Transverse colon (tissue), 4 donors: ENCODE data around the gene DCP1A. TPM values are rescaled to one million over a fixed set of nuclear protein-coding genes. Genes with fewer than 3 reads are reported as not detected.

Source experiments
- DNase-seq: peaks from one replicate; pipeline ENCODE4 v3.0.0-alpha.2; 2019
- H3K27ac ChIP-seq, 4 donors: fragments of 200-600 bp; sonication (generic); 2 replicates each; pipeline ENCODE4 v1.5.1; 2016 to 2018; ENCODE audit warnings: inconsistent platforms in 4 of 4
- H3K27me3 ChIP-seq: fragments of 200-600 bp; sonication (generic); 2 replicates; pipeline ENCODE4 v1.5.1; 2017; ENCODE audit warnings: inconsistent platforms
- H3K36me3 ChIP-seq, 4 donors: fragments of 200-600 bp; sonication (generic); 2 replicates each; pipeline ENCODE4 v1.5.1; 2017 to 2019; ENCODE audit warnings: inconsistent platforms in 4 of 4
- H3K4me1 ChIP-seq, 4 donors: fragments of 200-600 bp; sonication (generic); 2 replicates each; pipeline ENCODE4 v1.5.1; 2017 to 2020; ENCODE audit warnings: inconsistent platforms in 4 of 4
- H3K4me3 ChIP-seq, 4 donors: fragments of 200-600 bp; sonication (generic); 1 replicate in 1 of 4; 2 replicates in 3 of 4; pipeline versions ENCODE4 v1.5.1 to v1.6.1; 2017 to 2019; ENCODE audit warnings: inconsistent platforms in 4 of 4
- H3K9me3 ChIP-seq, 2 donors: fragments of 200-600 bp; sonication (generic); 2 replicates each; pipeline ENCODE4 v1.5.1; 2017 to 2019; ENCODE audit warnings: inconsistent platforms in 2 of 2
- CTCF ChIP-seq, 5 experiments: fragments of 200-600 bp in 3 of 5; fragments of 450-650 bp in 2 of 5; sonication (generic) in 3 of 5; IDR thresholded peaks; 1 replicate in 2 of 5; 2 replicates in 3 of 5; pipeline ENCODE4 v1.5.1; 2016 to 2017; ENCODE audit warnings: antibody characterized with exemption in 5 of 5, inconsistent platforms in 3 of 5, mild to moderate bottlenecking in 2 of 5, moderate library complexity in 1 of 5
- EP300 ChIP-seq: sonication (generic); formaldehyde crosslinking; IDR thresholded peaks from one replicate; pipeline ENCODE4 v1.6.1; 2017; ENCODE audit warnings: antibody characterized with exemption, low read depth
- POLR2A ChIP-seq: fragments of 450-650 bp; IDR thresholded peaks from one replicate; pipeline ENCODE4 v1.6.1; 2016; ENCODE audit warnings: antibody characterized with exemption, mild to moderate bottlenecking, moderate library complexity
- POLR2AphosphoS5 ChIP-seq, 3 donors: sonication (generic); formaldehyde crosslinking; IDR thresholded peaks; one replicate each; pipeline ENCODE4 v1.6.1; 2016; ENCODE audit warnings: antibody characterized with exemption in 3 of 3
- WGBS, 2 donors: methylation state at CpG; one replicate each; pipeline ENCODE4 v1.1.5; 2018; ENCODE audit warnings: low coverage in 1 of 2; 5-methylcytosine and 5-hydroxymethylcytosine counted together
- in situ Hi-C, 4 donors: fragments of 200-750 bp; cut with MboI; loops; one replicate each; pipeline versions ENCODE4 v1.15.0 to v1.15.1; 2017; ENCODE audit warnings: low sequenced_read_pairs in 3 of 4, low pct_ligation_motif_present in 1 of 4, low pct_unique_long_range_greater_than_20kb in 1 of 4
- intact Hi-C: fragments of 100-400 bp; cut with DNase I; formaldehyde crosslinking; loops from one replicate; pipeline ENCODE4 v1.15.1; 2023; ENCODE audit warnings: low total_unique reads
- total RNA-seq, 4 donors: library from RNA; depleted of rRNA; stranded (reverse); fragments of >200 nt; gene quantifications; one replicate each; pipeline ENCODE4 v1.1.0, GENCODE V29; 2016

Gene DCP1A
- total RNA-seq, result 10 to 100 TPM; 11.6 to 22.4 (median 17.2) TPM

GRCh38 chr3:53347261-53348064 is at the start of gene DCP1A:
Gene DCP1A, minus strand, starts transcription at chr3:53347543. Its CDS starts 26 bp downstream, at chr3:53347517.
- intact Hi-C loops, result loop anchor here (10.0 kb wide), 1 partner anchor 233 kb away; no protein-coding TSS in a partner anchor
- peak within 1 kb of the TSS; percentile 76 to 99 (median 90) for H3K4me3 ChIP-seq
- peaks cover 12 to 45% (median 26%) of the 10 kb centered on the region in 4 donors for H3K4me1 ChIP-seq
- H3K27me3 ChIP-seq, result no peaks in the 10 kb centered on the region
- H3K9me3 ChIP-seq, result no peaks in the 10 kb centered on the region
- in situ Hi-C loops, result loop anchor here in 1 of 4 donors (25.0 kb wide), 1 partner anchor 540 kb away; the partner anchor contains the start of genes ACTR8 and SELENOK
- TF ChIP-seq EP300, result no peak
- peak; percentile 92 to 94 (median 93) for TF ChIP-seq POLR2AphosphoS5 (IDR thresholded peaks at IDR 0.05)
- peak; percentile 92 for TF ChIP-seq POLR2A
- peak within 1 kb of the TSS; percentile 93 to 97 (median 95) for H3K27ac ChIP-seq
- WGBS, 2 donors, result 0 to 1% methylated on average over 4 to 48 of the region's 61 CpGs
- DNase-seq, result peak; percentile 97
- no peaks in the 10 kb centered on the region for H3K36me3 ChIP-seq

DNA sequence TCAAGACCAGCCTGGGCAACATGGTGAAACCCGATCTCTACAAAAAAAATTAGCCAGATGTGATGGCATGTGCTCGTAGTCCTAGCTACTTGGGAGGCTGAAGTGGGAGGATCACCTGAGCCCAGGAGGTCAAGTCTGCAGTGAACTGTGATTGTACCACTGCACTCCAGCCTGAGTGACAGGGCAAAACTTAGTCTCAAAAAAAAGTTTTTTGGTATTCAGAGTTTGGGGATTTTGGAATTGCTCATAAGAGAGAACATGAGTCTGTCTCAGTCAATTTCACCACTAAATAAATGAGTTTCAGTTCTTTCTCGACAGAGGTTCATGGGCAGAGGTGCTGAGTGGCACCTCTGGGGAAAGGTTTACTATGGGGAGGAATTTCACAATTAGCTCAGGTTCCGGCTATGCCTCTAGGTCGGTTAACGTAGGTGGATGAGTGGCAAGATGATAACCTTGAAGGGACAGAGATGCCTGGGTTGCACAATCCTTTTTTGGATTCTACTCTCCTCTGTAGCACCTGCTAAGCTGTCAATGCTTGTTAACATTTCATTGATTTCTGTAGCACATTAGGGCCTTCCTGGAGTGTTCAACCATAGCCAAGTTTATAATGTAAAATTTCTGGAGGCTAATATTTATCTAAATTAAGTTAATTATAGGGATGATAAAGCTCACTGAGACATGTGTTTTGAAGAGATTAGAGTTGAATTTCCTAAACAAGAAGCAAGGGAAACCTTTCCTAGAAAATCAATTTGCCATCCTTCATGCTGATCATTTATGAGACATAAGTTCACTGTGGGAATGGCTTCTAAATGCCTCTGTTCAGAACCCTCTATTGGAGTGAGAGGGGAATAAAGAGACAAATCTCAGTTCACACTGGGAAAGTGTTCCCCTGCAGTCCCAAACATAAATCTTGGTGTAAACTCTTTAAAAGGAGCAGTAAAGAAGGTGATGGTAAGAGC is 37.4 kb upstream of the DCP1A start:
- TF ChIP-seq POLR2A, result no peak
- no peak for TF ChIP-seq POLR2AphosphoS5 (IDR thresholded peaks at IDR 0.05)
- TF ChIP-seq EP300, result no peak
- TF ChIP-seq CTCF (IDR thresholded peaks at IDR 0.05), result no peak
- no peaks in the 10 kb centered on the region for H3K36me3 ChIP-seq
- H3K27ac ChIP-seq, result no peak overlapping the region
- 89% methylated on average over 6 of the region's 6 CpGs; no CpG with 5 or more reads in 1 of the 2 donors for WGBS, 2 donors
- in situ Hi-C loops (no loop called here), intact Hi-C loops (no loop called here)
- no peak for DNase-seq
- H3K4me3 ChIP-seq, result no peak overlapping the region
- H3K27me3 ChIP-seq, result no peaks in the 10 kb centered on the region
- H3K9me3 ChIP-seq, result no peaks in the 10 kb centered on the region
- H3K4me1 ChIP-seq, result no peaks in the 10 kb centered on the region

DNA sequence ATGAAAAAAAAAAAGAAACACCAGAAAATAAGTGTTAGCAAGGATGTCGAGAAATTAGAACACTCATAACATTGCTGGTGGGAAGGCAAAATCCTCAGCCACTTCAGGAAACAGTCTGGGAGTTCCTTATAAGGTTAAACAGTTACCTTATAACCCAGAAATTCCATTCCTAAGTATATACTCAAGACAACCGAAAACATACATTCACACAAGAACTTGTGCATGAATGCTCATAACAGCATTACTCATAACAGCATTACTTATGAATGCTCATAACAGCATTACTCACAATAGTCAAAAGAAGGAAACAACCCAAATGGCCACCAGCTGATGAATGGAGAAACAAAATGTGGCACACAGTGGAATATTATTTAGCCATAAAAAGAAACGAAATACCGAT is 34.8 kb upstream of the DCP1A start:
- TF ChIP-seq EP300 (no peak), CTCF (IDR thresholded peaks at IDR 0.05) (no peak), POLR2A (no peak), POLR2AphosphoS5 (IDR thresholded peaks at IDR 0.05) (no peak)
- in situ Hi-C loops (no loop called here), intact Hi-C loops (no loop called here)
- Histone ChIP-seq H3K4me3 (no peak overlapping the region), H3K27me3 (no peaks in the 10 kb centered on the region), H3K36me3 (no peaks in the 10 kb centered on the region), H3K4me1 (no peaks in the 10 kb centered on the region), H3K9me3 (no peaks in the 10 kb centered on the region), H3K27ac (no peak overlapping the region)
- 84 to 98% methylated on average over 4 of the region's 4 CpGs for WGBS, 2 donors
- DNase-seq, result no peak

GRCh38 chr3:53380306-53380705 is 33.0 kb upstream of the DCP1A start:
- WGBS, 2 donors, result 50 to 63% methylated on average over 1 of the region's 1 CpG
- Histone ChIP-seq H3K4me3 (no peak overlapping the region), H3K27ac (no peak overlapping the region), H3K4me1 (no peaks in the 10 kb centered on the region), H3K9me3 (no peaks in the 10 kb centered on the region), H3K27me3 (no peaks in the 10 kb centered on the region), H3K36me3 (no peaks in the 10 kb centered on the region)
- DNase-seq, result no peak
- intact Hi-C loops (no loop called here), in situ Hi-C loops (no loop called here)
- TF ChIP-seq POLR2A (no peak), CTCF (IDR thresholded peaks at IDR 0.05) (no peak), POLR2AphosphoS5 (IDR thresholded peaks at IDR 0.05) (no peak), EP300 (no peak)
